K562 treated with DMSO at 1 percent for 48 hours (cell line): Measurements from ENCODE around the gene PDPN. TPM values are rescaled to one million over a fixed set of nuclear protein-coding genes. Genes with fewer than 3 reads are reported as not detected.

ENCODE experiments used
- total RNA-seq: library from RNA; unstranded; fragments of 300-600 nt; gene quantifications from 2 replicates; pipeline ENCODE4 v1.2.3, GENCODE V29; 2022; ENCODE audit warnings: low replicate concordance; ENCODE audit errors: extremely low read depth

The PDPN gene, protein sequence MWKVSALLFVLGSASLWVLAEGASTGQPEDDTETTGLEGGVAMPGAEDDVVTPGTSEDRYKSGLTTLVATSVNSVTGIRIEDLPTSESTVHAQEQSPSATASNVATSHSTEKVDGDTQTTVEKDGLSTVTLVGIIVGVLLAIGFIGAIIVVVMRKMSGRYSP
- not detected in 2 replicates for total RNA-seq

DNA sequence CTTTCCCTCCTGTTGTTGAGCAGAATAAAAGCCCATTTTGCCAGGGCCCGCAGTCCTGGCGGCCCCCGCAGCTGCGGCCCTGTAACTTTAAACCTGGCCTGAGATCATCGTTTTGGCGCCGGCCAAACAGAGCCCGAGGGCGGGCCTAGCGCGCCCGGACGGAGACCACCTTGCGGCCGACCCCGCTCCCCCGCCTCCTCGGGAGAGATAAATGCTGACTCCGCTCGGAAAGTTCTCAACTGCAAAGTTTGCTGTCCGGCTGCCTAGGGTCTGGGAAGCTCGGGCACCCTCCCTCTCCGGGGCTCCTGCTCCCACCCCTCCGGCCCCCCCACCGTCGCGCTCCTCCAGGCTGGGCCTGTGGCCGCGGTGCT is at the start of gene PDPN:
PDPN (plus strand) TSS at position 238 of the 371 bp plus-strand sequence. CDS start 202 bp downstream, outside the sequence.

Other genes starting within 250 kb of the PDPN start
- gene PRAMEF14, start 236.7 kb upstream of the PDPN start, total RNA-seq = not detected in 2 replicates
- not detected in 2 replicates for gene PRAMEF19, start 211.9 kb upstream of the PDPN start, total RNA-seq
- not detected in 2 replicates for gene PRAMEF17, start 194.2 kb upstream of the PDPN start, total RNA-seq
- gene PRAMEF20, start 173.4 kb upstream of the PDPN start, total RNA-seq = not detected in 2 replicates
- not detected in 2 replicates for gene LRRC38, start 69.8 kb upstream of the PDPN start, total RNA-seq
- not detected in 2 replicates for gene PRDM2, start 116.4 kb downstream of the PDPN start, total RNA-seq